ENCODE measurements around the gene MCTP1. TPM values are rescaled to one million over a fixed set of nuclear protein-coding genes. Genes with fewer than 3 reads are reported as not detected.

Gene MCTP1
- total and polyA plus RNA-seq, 2 experiments from 2014 or later: 1.3 to 5.7 TPM

DNA sequence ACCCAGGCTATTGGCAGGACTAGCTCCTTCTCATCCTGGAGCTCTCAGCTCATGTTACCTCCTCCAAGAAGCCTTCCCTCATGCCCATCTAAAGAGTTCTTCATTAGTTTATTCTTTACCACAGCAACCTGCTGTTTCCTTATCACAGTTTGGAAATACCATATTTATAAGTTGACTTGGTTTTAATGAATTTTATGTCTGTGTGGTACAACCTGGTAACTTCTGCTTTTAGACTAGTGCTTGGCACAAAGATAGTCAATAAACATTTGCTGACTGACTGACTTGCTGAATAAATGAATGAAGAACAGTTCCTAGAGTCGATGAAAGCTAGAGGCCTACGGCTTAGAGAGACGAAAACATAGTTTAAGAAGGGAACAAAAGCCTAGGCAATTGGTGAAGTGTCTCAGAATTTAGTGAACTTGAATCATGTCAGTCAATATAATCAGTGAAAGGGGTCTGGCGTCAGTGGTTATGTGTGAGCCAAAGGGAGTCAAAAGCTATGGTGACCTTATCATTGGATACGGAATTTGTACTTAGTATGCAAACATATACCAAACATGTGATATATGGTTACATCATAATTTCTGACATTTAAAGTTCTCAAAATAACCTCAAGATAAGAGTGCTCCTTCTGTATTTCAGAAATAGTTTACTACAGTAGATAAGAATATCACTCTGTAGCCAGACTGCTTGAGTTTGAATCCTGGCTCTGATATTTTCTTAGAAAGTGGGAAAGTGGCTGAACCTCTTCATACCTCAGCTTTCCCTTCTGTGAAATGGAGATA, 239.5 kb downstream of the MCTP1 start:
- Histone ChIP-seq H4K20me1 (ENCODE audit: insufficient read depth, poor library complexity, severe bottlenecking) (no peaks in the 10 kb centered on the region), H3K4me2 (no peak overlapping the region), H3K27me3 (no peaks in the 10 kb centered on the region), H3K36me3 (replicated peaks; ENCODE audit: insufficient read depth, low read depth) (no peaks in the 10 kb centered on the region), H3K9me2 (replicated peaks; ENCODE audit: insufficient read depth) (no peaks in the 10 kb centered on the region), H3K9me3 (ENCODE audit: low read depth) (no peaks in the 10 kb centered on the region), H3K27ac (no peak overlapping the region), H3K79me2 (no peaks in the 10 kb centered on the region), H3K4me3 (no peak overlapping the region), H2AFZ (no peak overlapping the region), H3K4me1 (ENCODE audit: insufficient read depth) (no peaks in the 10 kb centered on the region)
- TF ChIP-seq, protein P1, sequence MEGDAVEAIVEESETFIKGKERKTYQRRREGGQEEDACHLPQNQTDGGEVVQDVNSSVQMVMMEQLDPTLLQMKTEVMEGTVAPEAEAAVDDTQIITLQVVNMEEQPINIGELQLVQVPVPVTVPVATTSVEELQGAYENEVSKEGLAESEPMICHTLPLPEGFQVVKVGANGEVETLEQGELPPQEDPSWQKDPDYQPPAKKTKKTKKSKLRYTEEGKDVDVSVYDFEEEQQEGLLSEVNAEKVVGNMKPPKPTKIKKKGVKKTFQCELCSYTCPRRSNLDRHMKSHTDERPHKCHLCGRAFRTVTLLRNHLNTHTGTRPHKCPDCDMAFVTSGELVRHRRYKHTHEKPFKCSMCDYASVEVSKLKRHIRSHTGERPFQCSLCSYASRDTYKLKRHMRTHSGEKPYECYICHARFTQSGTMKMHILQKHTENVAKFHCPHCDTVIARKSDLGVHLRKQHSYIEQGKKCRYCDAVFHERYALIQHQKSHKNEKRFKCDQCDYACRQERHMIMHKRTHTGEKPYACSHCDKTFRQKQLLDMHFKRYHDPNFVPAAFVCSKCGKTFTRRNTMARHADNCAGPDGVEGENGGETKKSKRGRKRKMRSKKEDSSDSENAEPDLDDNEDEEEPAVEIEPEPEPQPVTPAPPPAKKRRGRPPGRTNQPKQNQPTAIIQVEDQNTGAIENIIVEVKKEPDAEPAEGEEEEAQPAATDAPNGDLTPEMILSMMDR (IDR thresholded peaks at IDR 0.05; ENCODE audit: poor library complexity): no peak
- TF ChIP-seq EZH2phosphoT487 (IDR thresholded peaks at IDR 0.05; ENCODE audit: low read depth, severe bottlenecking, unreplicated experiment): no peak
- TF ChIP-seq EZH2 (IDR thresholded peaks at IDR 0.05; ENCODE audit: borderline replicate concordance): no peak
- WGBS (ENCODE audit: low lambda C conversion rate, missing lambda C conversion rate): 69% methylated on average over 5 of the region's 5 CpGs
- DNase-seq (ENCODE audit: low spot score): no peak

DNA sequence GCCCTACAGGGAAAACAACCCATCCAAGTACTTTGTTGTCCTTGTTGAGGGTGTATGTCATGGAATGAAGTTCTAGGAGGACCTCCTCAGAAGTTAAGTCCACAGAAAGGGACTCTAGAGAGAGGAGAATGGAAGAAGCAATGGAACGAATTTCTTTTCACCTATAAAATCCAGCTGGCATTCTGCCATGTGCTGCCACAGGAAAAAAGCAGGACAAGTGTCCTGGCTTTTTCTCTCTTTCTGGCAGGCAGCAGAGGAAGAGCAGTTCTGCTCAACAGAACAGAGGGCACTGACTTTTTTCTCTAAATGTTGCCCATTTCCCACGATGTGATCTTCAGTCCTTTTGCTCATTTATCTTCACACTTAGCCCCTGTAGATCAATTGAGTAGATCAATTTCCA, 240.8 kb downstream of the MCTP1 start:
- Histone ChIP-seq H3K9me2 (replicated peaks; ENCODE audit: insufficient read depth) (no peaks in the 10 kb centered on the region), H3K79me2 (no peaks in the 10 kb centered on the region), H3K27me3 (no peaks in the 10 kb centered on the region), H3K4me2 (no peak overlapping the region), H3K9me3 (ENCODE audit: low read depth) (no peaks in the 10 kb centered on the region), H2AFZ (no peak overlapping the region), H4K20me1 (ENCODE audit: insufficient read depth, poor library complexity, severe bottlenecking) (no peaks in the 10 kb centered on the region), H3K4me3 (no peak overlapping the region), H3K4me1 (ENCODE audit: insufficient read depth) (no peaks in the 10 kb centered on the region), H3K27ac (no peak overlapping the region), H3K36me3 (replicated peaks; ENCODE audit: insufficient read depth, low read depth) (no peaks in the 10 kb centered on the region)
- DNase-seq (ENCODE audit: low spot score): no peak
- 75% methylated on average over 2 of the region's 2 CpGs for WGBS (ENCODE audit: low lambda C conversion rate, missing lambda C conversion rate)
- TF ChIP-seq EZH2phosphoT487 (IDR thresholded peaks at IDR 0.05; ENCODE audit: low read depth, severe bottlenecking, unreplicated experiment) (no peak), EZH2 (IDR thresholded peaks at IDR 0.05; ENCODE audit: borderline replicate concordance) (no peak)
- TF ChIP-seq, protein P1 (IDR thresholded peaks at IDR 0.05; ENCODE audit: poor library complexity): no peak

DNA sequence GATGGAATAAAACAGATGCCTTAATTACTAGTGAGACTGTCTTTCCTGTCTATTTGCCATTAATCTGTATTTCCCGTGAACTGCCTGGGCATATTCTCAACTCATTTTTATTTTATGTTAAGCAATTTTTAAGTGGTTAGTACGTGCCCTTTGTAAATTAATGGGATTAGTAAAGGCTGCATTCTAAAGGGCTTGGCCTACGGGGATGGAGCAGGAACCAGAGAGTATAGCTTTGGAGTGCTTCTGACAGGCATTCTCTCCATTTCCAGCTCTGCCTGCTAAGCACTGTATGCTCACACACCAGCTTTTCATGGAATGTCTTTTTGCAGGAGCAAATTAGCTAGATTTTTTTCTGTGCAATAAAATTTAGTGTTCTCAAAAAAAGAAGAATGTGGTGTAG, 241.2 kb downstream of the MCTP1 start:
- H3K36me3 ChIP-seq (replicated peaks; ENCODE audit: insufficient read depth, low read depth): no peaks in the 10 kb centered on the region
- no peak overlapping the region for H3K4me2 ChIP-seq
- H3K9me3 ChIP-seq (ENCODE audit: low read depth): no peaks in the 10 kb centered on the region
- WGBS (ENCODE audit: low lambda C conversion rate, missing lambda C conversion rate): 79% methylated on average over 3 of the region's 3 CpGs
- H4K20me1 ChIP-seq (ENCODE audit: insufficient read depth, poor library complexity, severe bottlenecking): no peaks in the 10 kb centered on the region
- H3K27me3 ChIP-seq: no peaks in the 10 kb centered on the region
- no peaks in the 10 kb centered on the region for H3K4me1 ChIP-seq (ENCODE audit: insufficient read depth)
- no peaks in the 10 kb centered on the region for H3K9me2 ChIP-seq (replicated peaks; ENCODE audit: insufficient read depth)
- no peaks in the 10 kb centered on the region for H3K79me2 ChIP-seq
- no peak overlapping the region for H3K27ac ChIP-seq
- TF ChIP-seq EZH2 (IDR thresholded peaks at IDR 0.05; ENCODE audit: borderline replicate concordance): no peak
- TF ChIP-seq EZH2phosphoT487 (IDR thresholded peaks at IDR 0.05; ENCODE audit: low read depth, severe bottlenecking, unreplicated experiment): no peak
- TF ChIP-seq, protein P1 (IDR thresholded peaks at IDR 0.05; ENCODE audit: poor library complexity): no peak
- H3K4me3 ChIP-seq: no peak overlapping the region
- no peak overlapping the region for H2AFZ ChIP-seq
- DNase-seq (ENCODE audit: low spot score): no peak

Data from hepatocyte (in vitro differentiated cells).